Suprapubic skin (tissue), 4 donors: Measurements from ENCODE around the gene L1TD1. TPM values are rescaled to one million over a fixed set of nuclear protein-coding genes. Genes with fewer than 3 reads are reported as not detected.
"Not testable (repeated sequence)": the region's sequence is repeated elsewhere in the genome, so short reads cannot be mapped to it uniquely, and the experiment has no call there.

Experiments
- DNase-seq, 2 donors: peaks; one replicate each; pipeline ENCODE4 v3.0.0-alpha.2; 2019; ENCODE audit warnings: low spot score in 2 of 2
- H3K27ac ChIP-seq: fragments of 200-600 bp; sonication (generic); one replicate; pipeline ENCODE4 v1.5.1; 2019
- H3K27me3 ChIP-seq: fragments of 200-600 bp; sonication (generic); one replicate; pipeline ENCODE4 v1.5.1; 2019
- H3K36me3 ChIP-seq: fragments of 200-600 bp; sonication (generic); one replicate; pipeline ENCODE4 v1.5.1; 2019
- H3K4me1 ChIP-seq: fragments of 200-600 bp; sonication (generic); one replicate; pipeline ENCODE4 v1.5.1; 2019
- H3K4me3 ChIP-seq: fragments of 200-600 bp; sonication (generic); one replicate; pipeline ENCODE4 v1.5.1; 2019; ENCODE audit warnings: mild to moderate bottlenecking
- H3K9me3 ChIP-seq: fragments of 200-600 bp; sonication (generic); one replicate; pipeline ENCODE4 v1.5.1; 2019
- CTCF ChIP-seq, 2 donors: fragments of 200-600 bp in 1 of 2; fragments of 450-650 bp in 1 of 2; sonication (generic) in 1 of 2; IDR thresholded peaks; one replicate each; pipeline ENCODE4 v1.5.1; 2016 to 2019; ENCODE audit warnings: antibody characterized with exemption in 2 of 2, mild to moderate bottlenecking in 1 of 2, moderate library complexity in 1 of 2
- EP300 ChIP-seq: sonication (generic); formaldehyde crosslinking; IDR thresholded peaks from one replicate; pipeline ENCODE4 v1.6.1; 2017; ENCODE audit warnings: antibody characterized with exemption
- POLR2A ChIP-seq, 2 donors: fragments of 450-650 bp; IDR thresholded peaks; one replicate each; pipeline ENCODE4 v1.6.1; 2017; ENCODE audit warnings: antibody characterized with exemption in 2 of 2, mild to moderate bottlenecking in 2 of 2, moderate library complexity in 2 of 2
- POLR2AphosphoS5 ChIP-seq, 3 donors: sonication (generic); formaldehyde crosslinking; IDR thresholded peaks; one replicate each; pipeline ENCODE4 v1.6.1; 2017; ENCODE audit warnings: antibody characterized with exemption in 3 of 3
- WGBS: methylation state at CpG from one replicate; pipeline ENCODE4 v1.1.5; 2018; 5-methylcytosine and 5-hydroxymethylcytosine counted together
- total RNA-seq, 4 donors: library from RNA; depleted of rRNA; stranded (reverse); fragments of >200 nt; gene quantifications; one replicate each; pipeline ENCODE4 v1.1.0, GENCODE V29; 2016

The L1TD1 gene
- total RNA-seq, 4 donors from 2014 or later, result 0.16 TPM; not detected in 3

GRCh38 chr1:62240651-62241370 is 46.2 kb downstream of the L1TD1 start:
- Histone ChIP-seq H3K9me3 (no peaks in the 10 kb centered on the region), H3K4me3 (no peak overlapping the region), H3K36me3 (no peaks in the 10 kb centered on the region), H3K27me3 (no peaks in the 10 kb centered on the region), H3K27ac (no peak overlapping the region), H3K4me1 (no peaks in the 10 kb centered on the region)
- TF ChIP-seq POLR2A (IDR thresholded peaks at IDR 0.05), result no peak
- TF ChIP-seq EP300, result no peak
- TF ChIP-seq POLR2AphosphoS5 (IDR thresholded peaks at IDR 0.05), result no peak
- no peak for TF ChIP-seq CTCF (IDR thresholded peaks at IDR 0.05)
- DNase-seq, result no peak
- 81% methylated on average over 9 of the region's 9 CpGs for WGBS

DNA sequence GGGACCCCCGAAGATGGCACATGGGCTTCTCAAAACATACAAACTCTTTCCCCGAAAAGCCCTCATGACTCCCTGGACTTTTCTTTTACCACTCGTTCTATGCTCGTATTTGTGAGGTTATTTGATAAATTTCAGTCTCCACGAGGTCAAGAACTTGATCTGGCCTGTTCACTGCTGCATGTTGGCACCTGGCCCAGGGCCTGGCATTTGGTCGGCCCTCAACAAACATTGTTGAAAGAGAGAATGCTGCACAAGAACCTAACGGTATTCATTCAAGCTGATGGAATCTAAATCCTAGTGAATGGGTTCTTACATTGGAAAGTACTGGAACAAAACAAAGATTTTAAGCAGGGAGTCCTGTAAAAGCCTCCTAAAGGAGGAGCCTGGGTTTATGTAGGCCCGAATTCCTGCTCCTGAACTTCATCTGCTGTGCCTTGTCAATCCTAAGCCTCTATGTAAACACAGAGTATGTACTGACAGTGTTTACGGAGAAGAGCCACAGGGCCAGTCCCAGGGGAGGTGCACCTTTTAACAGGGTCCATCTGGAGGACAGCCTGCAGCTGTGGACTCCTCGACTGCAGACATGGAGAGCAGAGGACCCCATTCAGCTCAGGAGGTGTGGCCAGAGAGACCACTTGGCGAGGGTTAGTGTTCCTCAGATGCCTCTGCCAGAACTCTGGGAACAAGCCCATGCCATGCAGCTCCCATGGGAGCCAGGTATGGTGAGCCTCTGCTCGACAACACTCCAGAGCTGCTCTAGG is 46.9 kb downstream of the L1TD1 start:
- H3K4me3 ChIP-seq, result no peak overlapping the region
- no peak overlapping the region for H3K27ac ChIP-seq
- H3K27me3 ChIP-seq, result no peaks in the 10 kb centered on the region
- H3K36me3 ChIP-seq, result no peaks in the 10 kb centered on the region
- WGBS, result 56% methylated on average over 9 of the region's 12 CpGs
- H3K9me3 ChIP-seq, result no peaks in the 10 kb centered on the region
- TF ChIP-seq POLR2A (IDR thresholded peaks at IDR 0.05) (no peak), CTCF (IDR thresholded peaks at IDR 0.05) (no peak), EP300 (no peak), POLR2AphosphoS5 (IDR thresholded peaks at IDR 0.05) (no peak)
- DNase-seq, result no peak
- H3K4me1 ChIP-seq, result no peaks in the 10 kb centered on the region

GRCh38 chr1:62244380-62244779 is 49.7 kb downstream of the L1TD1 start:
- H3K27ac ChIP-seq, H3K4me1 ChIP-seq, H3K27me3 ChIP-seq, H3K9me3 ChIP-seq, H3K36me3 ChIP-seq, H3K4me3 ChIP-seq, DNase-seq: not testable (repeated sequence)
- 99% methylated on average over 3 of the region's 3 CpGs for WGBS

DNA sequence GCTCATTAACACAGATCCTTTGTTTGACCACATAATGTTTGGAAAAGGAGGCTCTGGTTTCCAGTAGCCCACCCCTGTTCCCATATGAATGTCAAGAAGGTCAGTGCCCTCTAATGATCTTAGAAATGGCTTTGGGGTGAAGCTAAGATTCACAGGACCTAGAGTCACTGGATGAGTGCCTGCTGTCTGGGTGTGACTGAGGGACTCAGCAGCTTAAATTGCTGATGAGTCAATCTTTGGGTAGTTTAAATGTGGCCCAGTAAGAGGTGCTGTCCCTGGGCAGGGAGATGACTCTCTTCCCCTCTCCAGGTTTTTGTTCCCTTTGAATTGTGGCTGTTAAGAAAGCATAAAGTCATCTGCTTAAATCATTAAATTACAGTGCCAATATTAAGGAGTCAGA is 50.6 kb downstream of the L1TD1 start:
- Histone ChIP-seq H3K27me3 (no peaks in the 10 kb centered on the region), H3K4me3 (no peak overlapping the region), H3K4me1 (no peaks in the 10 kb centered on the region), H3K9me3 (no peaks in the 10 kb centered on the region), H3K27ac (no peak overlapping the region), H3K36me3 (no peaks in the 10 kb centered on the region)
- no peak for DNase-seq
- TF ChIP-seq POLR2AphosphoS5 (IDR thresholded peaks at IDR 0.05) (no peak), EP300 (no peak), CTCF (IDR thresholded peaks at IDR 0.05) (no peak)

GRCh38 chr1:62247391-62248168 is 52.9 kb downstream of the L1TD1 start:
- no peaks in the 10 kb centered on the region for H3K4me1 ChIP-seq
- no peak for TF ChIP-seq CTCF (IDR thresholded peaks at IDR 0.05)
- TF ChIP-seq POLR2AphosphoS5 (IDR thresholded peaks at IDR 0.05), result no peak
- no peak for TF ChIP-seq POLR2A (IDR thresholded peaks at IDR 0.05)
- no peak for TF ChIP-seq EP300
- H3K36me3 ChIP-seq, result no peaks in the 10 kb centered on the region
- no peaks in the 10 kb centered on the region for H3K9me3 ChIP-seq
- no peak overlapping the region for H3K27ac ChIP-seq
- DNase-seq, result no peak
- no peaks in the 10 kb centered on the region for H3K27me3 ChIP-seq
- WGBS, result 79% methylated on average over 12 of the region's 14 CpGs
- no peak overlapping the region for H3K4me3 ChIP-seq
